Testis (tissue), 3 donors: ENCODE results near the gene TP53BP2. TPM values are rescaled to one million over a fixed set of nuclear protein-coding genes. Genes with fewer than 3 reads are reported as not detected.

Experiments used
- DNase-seq: peaks from one replicate; pipeline ENCODE4 v3.0.0-alpha.2; 2019
- H3K27ac ChIP-seq, 2 donors: fragments of 200-600 bp; sonication (generic); one replicate each; pipeline ENCODE4 v1.5.1; 2019
- H3K27me3 ChIP-seq: fragments of 200-600 bp; sonication (generic); one replicate; pipeline ENCODE4 v1.5.1; 2019
- H3K36me3 ChIP-seq: fragments of 200-600 bp; sonication (generic); one replicate; pipeline ENCODE4 v1.5.1; 2017; ENCODE audit warnings: low read depth; ENCODE audit errors: missing control alignments
- H3K4me1 ChIP-seq: fragments of 200-600 bp; sonication (generic); one replicate; pipeline ENCODE4 v1.5.1; 2019
- H3K4me3 ChIP-seq, 2 donors: fragments of 200-600 bp; sonication (generic); one replicate each; pipeline ENCODE4 v1.5.1; 2017 to 2019
- H3K9me3 ChIP-seq: fragments of 200-600 bp; sonication (generic); one replicate; pipeline ENCODE4 v1.5.1; 2017
- CTCF ChIP-seq, 3 experiments: fragments of 450-650 bp in 2 of 3; fragments of 200-600 bp in 1 of 3; sonication (generic) in 1 of 3; IDR thresholded peaks; one replicate each; pipeline ENCODE4 v1.5.1; 2016 to 2019; ENCODE audit warnings: antibody characterized with exemption in 3 of 3, mild to moderate bottlenecking in 2 of 3, moderate library complexity in 1 of 3
- POLR2A ChIP-seq: fragments of 450-650 bp; IDR thresholded peaks from one replicate; pipeline ENCODE4 v1.6.1; 2017; ENCODE audit warnings: antibody characterized with exemption, mild to moderate bottlenecking, moderate library complexity
- WGBS, 2 donors: methylation state at CpG; one replicate each; pipeline ENCODE4 v1.1.5; 2018; 5-methylcytosine and 5-hydroxymethylcytosine counted together
- intact Hi-C: fragments of 100-400 bp; cut with DNase I; formaldehyde crosslinking; loops from one replicate; pipeline ENCODE4 v1.15.1; 2023; ENCODE audit warnings: low total_unique reads
- polyA plus RNA-seq: library from polyadenylated mRNA; stranded (reverse); fragments of 350-450 nt; fragmentation: Illumina TruSeq; extraction: RNeasy Lipid Tissue Mini Kit (QIAGEN cat#74804); gene quantifications from one replicate; pipeline ENCODE4 v1.2.3, GENCODE V29; 2014; ENCODE audit warnings: low read depth, low replicate concordance; ENCODE audit not compliant: insufficient read depth
- total RNA-seq, 2 donors: library from RNA; depleted of rRNA; stranded (reverse); fragments of >200 nt; gene quantifications; one replicate each; pipeline ENCODE4 v1.2.3, GENCODE V29; 2016

The TP53BP2 gene
- total and polyA plus RNA-seq, 3 donors from 2014 or later, result 29.6 to 99.3 (median 64.3) TPM

- Histone ChIP-seq H3K9me3 (no peaks in the 10 kb centered on the region), H3K27ac (no peak overlapping the region), H3K36me3 (no peaks in the 10 kb centered on the region), H3K4me3 (no peak overlapping the region), H3K4me1 (no peaks in the 10 kb centered on the region), H3K27me3 (no peaks in the 10 kb centered on the region)
- intact Hi-C loops, result no loop called here
- DNase-seq, result no peak
- no peak for TF ChIP-seq CTCF (IDR thresholded peaks at IDR 0.05)
- TF ChIP-seq POLR2A, result no peak
- 80 to 90% methylated on average over 6 of the region's 6 CpGs for WGBS, 2 donors
Observed at GRCh38 chr1:223780949-223781348, 64.8 kb downstream of the TP53BP2 start.

DNA sequence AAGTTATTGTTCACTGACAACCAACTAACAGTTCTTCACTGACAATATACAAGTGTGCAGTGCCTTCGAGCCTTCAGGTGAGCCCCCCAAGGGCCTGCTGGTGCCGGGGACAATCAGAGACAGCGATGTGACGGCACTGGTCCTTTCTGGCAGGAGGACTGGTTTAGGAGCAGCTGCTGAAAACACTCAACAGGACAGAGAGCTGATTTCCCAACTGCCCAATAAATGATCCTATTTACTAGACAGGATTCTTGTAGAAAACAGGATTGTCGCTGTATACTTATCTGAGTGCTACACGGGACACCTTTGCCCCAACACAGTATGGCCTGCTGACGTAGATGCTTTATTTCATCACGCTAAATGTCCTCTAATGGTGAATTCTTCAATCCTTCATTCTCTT, 65.4 kb downstream of the TP53BP2 start:
- Histone ChIP-seq H3K4me1 (no peaks in the 10 kb centered on the region), H3K9me3 (no peaks in the 10 kb centered on the region), H3K36me3 (no peaks in the 10 kb centered on the region), H3K27me3 (no peaks in the 10 kb centered on the region), H3K27ac (no peak overlapping the region), H3K4me3 (no peak overlapping the region)
- intact Hi-C loops, result no loop called here
- no peak for DNase-seq
- WGBS, 2 donors, result 94 to 95% methylated on average over 8 of the region's 8 CpGs
- TF ChIP-seq CTCF (IDR thresholded peaks at IDR 0.05) (no peak), POLR2A (no peak)

GRCh38 chr1:223776826-223777454, 68.8 kb downstream of the TP53BP2 start:
- peak overlapping the region in 1 of 2 donors; percentile 12 for H3K27ac ChIP-seq
- intact Hi-C loops, result no loop called here
- no peaks in the 10 kb centered on the region for H3K9me3 ChIP-seq

DNA sequence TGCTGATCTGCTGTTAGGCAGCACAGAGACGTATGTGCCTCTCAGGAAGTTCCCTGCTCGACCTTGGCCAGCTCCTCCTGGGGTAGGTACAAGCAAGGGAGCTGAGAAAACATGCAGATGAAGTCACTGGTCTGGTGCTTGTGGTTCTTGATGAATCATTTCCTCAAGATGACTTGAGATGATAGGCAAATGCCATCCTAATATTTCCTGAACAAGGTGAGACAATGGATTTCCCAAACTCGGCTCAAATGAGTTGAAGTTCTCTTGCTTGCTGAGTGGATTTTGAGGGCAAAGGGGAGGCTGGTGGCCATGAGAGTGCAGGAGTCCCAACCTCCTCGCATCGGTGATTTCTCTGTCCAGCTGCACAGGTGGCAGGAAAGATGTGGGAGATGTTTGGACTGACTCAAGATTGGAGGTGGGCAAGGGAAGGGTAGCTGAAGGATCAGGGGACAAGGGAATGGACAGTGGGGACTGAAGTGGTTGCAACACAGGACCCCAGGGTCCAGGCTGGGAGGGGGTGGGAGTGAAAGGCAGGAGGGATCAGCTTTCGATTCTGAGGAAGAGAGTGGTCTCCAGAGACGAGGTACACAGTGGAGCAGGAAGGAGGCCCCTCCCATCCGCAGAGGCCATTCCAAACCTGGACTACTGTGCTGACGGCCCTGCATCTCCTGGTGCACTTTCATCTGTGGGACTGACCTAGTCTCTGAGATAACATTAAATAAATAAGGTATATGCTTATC, 69.5 kb downstream of the TP53BP2 start:
- Histone ChIP-seq H3K27me3 (no peaks in the 10 kb centered on the region), H3K36me3 (no peaks in the 10 kb centered on the region), H3K9me3 (no peaks in the 10 kb centered on the region), H3K4me1 (peaks cover 14% of the 10 kb centered on the region), H3K4me3 (no peak overlapping the region), H3K27ac (peak overlapping the region in 1 of 2 donors; percentile 12)
- DNase-seq, result no peak
- WGBS, 2 donors, result 65 to 72% methylated on average over 9 of the region's 9 CpGs
- intact Hi-C loops, result no loop called here
- TF ChIP-seq POLR2A (no peak), CTCF (IDR thresholded peaks at IDR 0.05) (no peak)

More at GRCh38 chr1:223776826-223777454, 68.8 kb downstream of the TP53BP2 start:
- TF ChIP-seq CTCF (IDR thresholded peaks at IDR 0.05) (no peak), POLR2A (no peak)
- Histone ChIP-seq H3K4me3 (no peak overlapping the region), H3K4me1 (peaks cover 7% of the 10 kb centered on the region), H3K36me3 (no peaks in the 10 kb centered on the region), H3K27me3 (no peaks in the 10 kb centered on the region)
- 87 to 89% methylated on average over 10 of the region's 10 CpGs for WGBS, 2 donors
- DNase-seq, result no peak
